ENCODE measurements around the gene MAPKAP1.

DNA sequence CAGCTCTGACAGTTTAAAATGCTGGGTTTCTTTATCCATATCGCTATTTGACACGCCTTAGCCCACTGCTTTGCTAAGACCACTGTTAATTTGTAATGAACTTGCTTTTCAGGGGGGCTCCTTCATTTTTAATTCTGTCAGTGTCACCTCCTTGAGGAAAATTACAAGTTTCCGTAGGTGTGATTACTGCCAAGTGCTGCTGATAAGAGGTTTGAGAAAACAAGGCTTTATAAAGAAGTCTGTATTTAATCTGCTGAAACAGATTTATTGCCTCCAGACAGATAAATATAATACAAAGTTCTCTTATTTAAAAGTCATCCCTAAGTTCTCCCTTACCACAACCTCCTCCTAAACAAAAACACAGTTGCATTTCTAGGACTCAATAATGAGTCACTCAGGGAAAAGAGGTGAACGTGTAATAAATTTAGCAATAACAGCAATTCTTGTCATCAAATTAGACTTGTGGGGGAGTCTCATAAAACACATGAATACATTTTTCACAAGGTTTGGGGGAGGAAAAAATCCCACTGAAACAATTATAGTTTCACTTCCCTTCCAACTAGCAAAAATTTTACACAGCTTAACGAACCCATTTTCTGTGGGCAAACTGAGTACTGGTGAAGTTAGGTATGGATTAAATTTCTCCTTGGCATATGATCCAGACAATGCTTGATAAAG, 72.8 kb downstream of the MAPKAP1 start:
- TF ChIP-seq EZH2 (IDR thresholded peaks at IDR 0.05), result no peak
- no peak for TF ChIP-seq POLR2AphosphoS5 (IDR thresholded peaks at IDR 0.05; ENCODE audit: borderline replicate concordance, low read depth, low read length)
- no peak for TF ChIP-seq FOXP2 (optimal IDR thresholded peaks at IDR 0.05; ENCODE audit: control extremely low read depth, extremely low read length, insufficient read depth)
